ENCODE data around the gene SEMA4D.
A peak's percentile ranks its signal among the peaks of the same experiment; 100 is the strongest.

SEMA4D gene

DNA sequence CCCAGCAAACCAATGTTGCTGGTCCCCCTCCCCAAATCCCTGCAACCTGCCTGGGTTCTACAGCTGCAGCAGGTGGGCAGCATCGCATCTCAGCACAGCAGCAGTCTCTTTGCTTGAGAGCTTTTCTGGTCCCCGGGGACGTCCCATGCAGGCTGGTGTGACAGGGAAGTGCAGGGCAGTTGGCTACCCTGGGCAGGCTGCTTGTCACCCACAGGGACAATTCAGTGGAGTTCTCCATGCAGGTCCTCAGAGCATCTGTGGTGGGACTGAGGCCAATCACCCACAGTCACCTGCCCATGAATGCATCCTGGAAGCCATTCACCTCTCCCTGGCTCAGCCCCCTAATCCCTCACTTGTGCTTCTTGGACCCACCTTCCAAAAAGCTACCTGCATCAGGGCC, 43.9 kb upstream of the SEMA4D start:
- no peaks in the 10 kb centered on the region for H3K9me2 ChIP-seq (replicated peaks; ENCODE audit: low read depth, low read length)
- no peak overlapping the region for H3K4me3 ChIP-seq (ENCODE audit: low read length, poor library complexity, severe bottlenecking)
- H3K27me3 ChIP-seq (ENCODE audit: insufficient read depth, low read length, poor library complexity, severe bottlenecking): no peaks in the 10 kb centered on the region
- no peak overlapping the region for H2AFZ ChIP-seq (ENCODE audit: low read length)
- H3K36me3 ChIP-seq (ENCODE audit: insufficient read depth, low read length): no peaks in the 10 kb centered on the region
- H3K9me3 ChIP-seq (ENCODE audit: insufficient read depth, low read depth, low read length): peaks cover 11% of the 10 kb centered on the region
- peak overlapping the region; percentile 66 for H3K9ac ChIP-seq (ENCODE audit: low read depth, low read length, poor library complexity, severe bottlenecking)
- H3K4me1 ChIP-seq (ENCODE audit: insufficient read depth, low read length, poor library complexity, severe bottlenecking): peaks cover 66% of the 10 kb centered on the region
- TF ChIP-seq EZH2phosphoT487 (IDR thresholded peaks at IDR 0.05; ENCODE audit: borderline replicate concordance): no peak
- TF ChIP-seq CTCF (conservative IDR thresholded peaks at IDR 0.05; ENCODE audit: low read length): no peak
- no peaks in the 10 kb centered on the region for H4K20me1 ChIP-seq (ENCODE audit: insufficient read depth, low read length, poor library complexity, severe bottlenecking)
- H3K4me2 ChIP-seq (ENCODE audit: low read depth, low read length, poor library complexity, severe bottlenecking): peak overlapping the region; percentile 43
- H3K79me2 ChIP-seq (ENCODE audit: insufficient read depth, low read length): peaks cover 33% of the 10 kb centered on the region
- peaks cover 4% of the 10 kb centered on the region; the same call in 1 of the 2 replicates for H3F3A ChIP-seq (ENCODE audit: low read depth)

GRCh38 chr9:89539374-89539773, 41.5 kb upstream of the SEMA4D start:
- H3K4me2 ChIP-seq (ENCODE audit: low read depth, low read length, poor library complexity, severe bottlenecking): no peak overlapping the region
- H3K9me3 ChIP-seq (ENCODE audit: insufficient read depth, low read depth, low read length): no peaks in the 10 kb centered on the region
- H3K4me1 ChIP-seq (ENCODE audit: insufficient read depth, low read length, poor library complexity, severe bottlenecking): peaks cover 90% of the 10 kb centered on the region
- H3K79me2 ChIP-seq (ENCODE audit: insufficient read depth, low read length): peaks cover 50% of the 10 kb centered on the region
- no peak overlapping the region for H3K4me3 ChIP-seq (ENCODE audit: low read length, poor library complexity, severe bottlenecking)
- TF ChIP-seq CTCF (conservative IDR thresholded peaks at IDR 0.05; ENCODE audit: low read length): no peak
- no peak for TF ChIP-seq EZH2phosphoT487 (IDR thresholded peaks at IDR 0.05; ENCODE audit: borderline replicate concordance)
- H3K9me2 ChIP-seq (replicated peaks; ENCODE audit: low read depth, low read length): no peaks in the 10 kb centered on the region
- H3F3A ChIP-seq (ENCODE audit: low read depth): peaks cover 4% of the 10 kb centered on the region; the same call in 1 of the 2 replicates
- H3K9ac ChIP-seq (ENCODE audit: low read depth, low read length, poor library complexity, severe bottlenecking): peak overlapping the region; percentile 74
- H3K36me3 ChIP-seq (ENCODE audit: insufficient read depth, low read length): no peaks in the 10 kb centered on the region
- H4K20me1 ChIP-seq (ENCODE audit: insufficient read depth, low read length, poor library complexity, severe bottlenecking): no peaks in the 10 kb centered on the region
- no peaks in the 10 kb centered on the region for H3K27me3 ChIP-seq (ENCODE audit: insufficient read depth, low read length, poor library complexity, severe bottlenecking)
- no peak overlapping the region for H2AFZ ChIP-seq (ENCODE audit: low read length)

GRCh38 chr9:89538871-89539270, 41.0 kb upstream of the SEMA4D start:
- no peak for TF ChIP-seq EZH2phosphoT487 (IDR thresholded peaks at IDR 0.05; ENCODE audit: borderline replicate concordance)
- Histone ChIP-seq H3K4me2 (ENCODE audit: low read depth, low read length, poor library complexity, severe bottlenecking) (no peak overlapping the region), H3K4me1 (ENCODE audit: insufficient read depth, low read length, poor library complexity, severe bottlenecking) (peaks cover 92% of the 10 kb centered on the region), H3F3A (ENCODE audit: low read depth) (peaks cover 4% of the 10 kb centered on the region; the same call in 1 of the 2 replicates), H3K36me3 (ENCODE audit: insufficient read depth, low read length) (no peaks in the 10 kb centered on the region), H3K79me2 (ENCODE audit: insufficient read depth, low read length) (peaks cover 51% of the 10 kb centered on the region), H4K20me1 (ENCODE audit: insufficient read depth, low read length, poor library complexity, severe bottlenecking) (no peaks in the 10 kb centered on the region), H2AFZ (ENCODE audit: low read length) (no peak overlapping the region), H3K9me2 (replicated peaks; ENCODE audit: low read depth, low read length) (no peaks in the 10 kb centered on the region), H3K4me3 (ENCODE audit: low read length, poor library complexity, severe bottlenecking) (no peak overlapping the region), H3K27me3 (ENCODE audit: insufficient read depth, low read length, poor library complexity, severe bottlenecking) (no peaks in the 10 kb centered on the region), H3K9ac (ENCODE audit: low read depth, low read length, poor library complexity, severe bottlenecking) (peak overlapping the region; percentile 74), H3K9me3 (ENCODE audit: insufficient read depth, low read depth, low read length) (no peaks in the 10 kb centered on the region)

DNA sequence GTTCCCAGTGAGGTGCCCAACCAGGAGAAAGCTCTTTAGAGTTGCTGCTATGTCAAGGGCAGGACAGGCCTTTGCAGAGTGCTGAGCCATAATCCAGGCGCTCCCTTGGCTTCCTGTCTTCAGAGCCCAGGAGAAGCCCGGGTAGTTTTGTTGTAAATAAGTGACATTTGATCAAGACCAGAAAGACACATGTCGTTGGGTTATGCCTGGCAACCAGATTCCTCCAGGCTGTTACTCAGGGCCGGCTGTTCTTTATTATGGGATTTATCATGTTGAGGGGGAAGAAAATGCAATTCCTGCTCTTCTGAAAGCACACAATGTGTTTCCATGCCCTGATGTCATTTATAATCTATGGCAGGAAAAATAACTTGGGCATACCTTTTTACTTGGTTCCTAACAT, 39.3 kb upstream of the SEMA4D start:
- Histone ChIP-seq H4K20me1 (ENCODE audit: insufficient read depth, low read length, poor library complexity, severe bottlenecking) (no peaks in the 10 kb centered on the region), H3K79me2 (ENCODE audit: insufficient read depth, low read length) (peaks cover 57% of the 10 kb centered on the region), H3K36me3 (ENCODE audit: insufficient read depth, low read length) (no peaks in the 10 kb centered on the region), H2AFZ (ENCODE audit: low read length) (no peak overlapping the region), H3K9ac (ENCODE audit: low read depth, low read length, poor library complexity, severe bottlenecking) (peak overlapping the region; percentile 74), H3K4me2 (ENCODE audit: low read depth, low read length, poor library complexity, severe bottlenecking) (peak overlapping the region; percentile 71), H3F3A (ENCODE audit: low read depth) (peaks cover 4% of the 10 kb centered on the region; the same call in 1 of the 2 replicates), H3K4me3 (ENCODE audit: low read length, poor library complexity, severe bottlenecking) (peak overlapping the region; percentile 58), H3K4me1 (ENCODE audit: insufficient read depth, low read length, poor library complexity, severe bottlenecking) (peaks cover 91% of the 10 kb centered on the region), H3K9me2 (replicated peaks; ENCODE audit: low read depth, low read length) (no peaks in the 10 kb centered on the region), H3K9me3 (ENCODE audit: insufficient read depth, low read depth, low read length) (no peaks in the 10 kb centered on the region), H3K27me3 (ENCODE audit: insufficient read depth, low read length, poor library complexity, severe bottlenecking) (no peaks in the 10 kb centered on the region)
- TF ChIP-seq CTCF (conservative IDR thresholded peaks at IDR 0.05; ENCODE audit: low read length) (no peak), EZH2phosphoT487 (IDR thresholded peaks at IDR 0.05; ENCODE audit: borderline replicate concordance) (no peak)
